Erythroblast (primary cell): Measurements from ENCODE around the gene GNG2.

Experiments used
- GATA1 ChIP-seq: IDR thresholded peaks from 2 replicates; pipeline ENCODE4 v1.6.1; 2011; ENCODE audit warnings: low read depth, mild to moderate bottlenecking, control low read depth, low read length, moderate library complexity
- POLR2A ChIP-seq: IDR thresholded peaks from 2 replicates; pipeline ENCODE4 v1.6.1; 2011; ENCODE audit warnings: mild to moderate bottlenecking, low read length

- TF ChIP-seq POLR2A (no peak), GATA1 (no peak)
These were observed 12.0 kb downstream of the GNG2 start for GRCh38 chr14:51872396-51872795.
